T-helper 2 cell treated with Interferon-gamma antibody and Interleukin-4, amounts not matched to agents 5 μg/mL and 100 μg/mL, for 36 hours (primary cell): ENCODE results near the gene ST8SIA2.

ENCODE experiments used
- DNase-seq: peaks from one replicate; pipeline ENCODE4 v3.0.0; 2021; ENCODE audit warnings: low spot score
- H3K27ac Mint-ChIP-seq: one replicate; pipeline ENCODE4 v1.8.0; 2021; ENCODE audit warnings: mild to moderate bottlenecking, mixed read lengths
- H3K27me3 Mint-ChIP-seq: one replicate; pipeline ENCODE4 v1.8.0; 2021; ENCODE audit warnings: low read depth, mixed read lengths
- H3K36me3 Mint-ChIP-seq: one replicate; pipeline ENCODE4 v1.8.0; 2021; ENCODE audit warnings: low read depth, mixed read lengths
- H3K4me1 Mint-ChIP-seq: one replicate; pipeline ENCODE4 v1.8.0; 2021; ENCODE audit warnings: low read depth, mixed read lengths
- H3K4me3 Mint-ChIP-seq: one replicate; pipeline ENCODE4 v1.8.0; 2022; ENCODE audit warnings: mild to moderate bottlenecking, moderate library complexity, mixed read lengths
- H3K9me3 Mint-ChIP-seq: one replicate; pipeline ENCODE4 v1.8.0; 2021; ENCODE audit warnings: mixed read lengths

Gene ST8SIA2, protein sequence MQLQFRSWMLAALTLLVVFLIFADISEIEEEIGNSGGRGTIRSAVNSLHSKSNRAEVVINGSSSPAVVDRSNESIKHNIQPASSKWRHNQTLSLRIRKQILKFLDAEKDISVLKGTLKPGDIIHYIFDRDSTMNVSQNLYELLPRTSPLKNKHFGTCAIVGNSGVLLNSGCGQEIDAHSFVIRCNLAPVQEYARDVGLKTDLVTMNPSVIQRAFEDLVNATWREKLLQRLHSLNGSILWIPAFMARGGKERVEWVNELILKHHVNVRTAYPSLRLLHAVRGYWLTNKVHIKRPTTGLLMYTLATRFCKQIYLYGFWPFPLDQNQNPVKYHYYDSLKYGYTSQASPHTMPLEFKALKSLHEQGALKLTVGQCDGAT

GRCh38 chr15:92393071-92393979 is at the start of gene ST8SIA2:
Gene ST8SIA2 (plus strand): TSS chr15:92393881. CDS start chr15:92394065, 184 bp downstream.
- H3K4me3 Mint-ChIP-seq, result peak within 1 kb of the TSS; percentile 25
- H3K9me3 Mint-ChIP-seq, result no peaks in the 10 kb centered on the region
- peaks cover 66% of the 10 kb centered on the region for H3K27me3 Mint-ChIP-seq
- H3K27ac Mint-ChIP-seq, result no peak within 1 kb of the TSS
- DNase-seq, result no peak
- no peaks in the 10 kb centered on the region for H3K36me3 Mint-ChIP-seq
- H3K4me1 Mint-ChIP-seq, result peaks cover 2% of the 10 kb centered on the region

- Mint-ChIP-seq H3K36me3 (no peaks in the 10 kb centered on the region), H3K4me3 (no peak overlapping the region), H3K9me3 (no peaks in the 10 kb centered on the region), H3K27me3 (no peaks in the 10 kb centered on the region), H3K4me1 (no peaks in the 10 kb centered on the region), H3K27ac (no peak overlapping the region)
- no peak for DNase-seq
Observed at GRCh38 chr15:92343924-92344643, 49.6 kb upstream of the ST8SIA2 start.

DNA sequence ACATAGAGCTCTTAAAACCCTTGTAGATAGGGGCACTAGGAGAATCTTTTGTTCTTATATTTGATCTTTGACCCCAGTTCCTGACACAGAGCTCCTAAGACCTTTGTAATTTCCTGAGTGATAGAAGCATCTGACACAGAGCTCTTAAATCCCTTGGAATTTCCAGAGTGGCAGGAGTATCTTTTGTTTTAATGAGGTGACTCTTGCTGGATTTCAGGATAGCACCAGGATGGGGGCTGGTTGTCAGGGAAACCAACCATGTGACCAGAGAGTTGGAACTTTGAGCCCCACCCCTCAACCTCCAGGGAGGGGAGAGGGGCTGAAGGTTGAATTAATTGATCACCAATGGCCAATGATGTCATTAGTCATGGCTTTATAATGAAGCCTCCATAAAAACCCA is 47.6 kb upstream of the ST8SIA2 start:
- no peak for DNase-seq
- H3K36me3 Mint-ChIP-seq, result no peaks in the 10 kb centered on the region
- no peak overlapping the region for H3K4me3 Mint-ChIP-seq
- no peaks in the 10 kb centered on the region for H3K4me1 Mint-ChIP-seq
- H3K27ac Mint-ChIP-seq, result no peak overlapping the region
- H3K9me3 Mint-ChIP-seq, result no peaks in the 10 kb centered on the region
- no peaks in the 10 kb centered on the region for H3K27me3 Mint-ChIP-seq

GRCh38 chr15:92355307-92355706 is 38.4 kb upstream of the ST8SIA2 start:
- no peak for DNase-seq
- no peaks in the 10 kb centered on the region for H3K27me3 Mint-ChIP-seq
- no peaks in the 10 kb centered on the region for H3K9me3 Mint-ChIP-seq
- no peak overlapping the region for H3K27ac Mint-ChIP-seq
- no peaks in the 10 kb centered on the region for H3K4me1 Mint-ChIP-seq
- H3K36me3 Mint-ChIP-seq, result no peaks in the 10 kb centered on the region
- H3K4me3 Mint-ChIP-seq, result no peak overlapping the region

DNA sequence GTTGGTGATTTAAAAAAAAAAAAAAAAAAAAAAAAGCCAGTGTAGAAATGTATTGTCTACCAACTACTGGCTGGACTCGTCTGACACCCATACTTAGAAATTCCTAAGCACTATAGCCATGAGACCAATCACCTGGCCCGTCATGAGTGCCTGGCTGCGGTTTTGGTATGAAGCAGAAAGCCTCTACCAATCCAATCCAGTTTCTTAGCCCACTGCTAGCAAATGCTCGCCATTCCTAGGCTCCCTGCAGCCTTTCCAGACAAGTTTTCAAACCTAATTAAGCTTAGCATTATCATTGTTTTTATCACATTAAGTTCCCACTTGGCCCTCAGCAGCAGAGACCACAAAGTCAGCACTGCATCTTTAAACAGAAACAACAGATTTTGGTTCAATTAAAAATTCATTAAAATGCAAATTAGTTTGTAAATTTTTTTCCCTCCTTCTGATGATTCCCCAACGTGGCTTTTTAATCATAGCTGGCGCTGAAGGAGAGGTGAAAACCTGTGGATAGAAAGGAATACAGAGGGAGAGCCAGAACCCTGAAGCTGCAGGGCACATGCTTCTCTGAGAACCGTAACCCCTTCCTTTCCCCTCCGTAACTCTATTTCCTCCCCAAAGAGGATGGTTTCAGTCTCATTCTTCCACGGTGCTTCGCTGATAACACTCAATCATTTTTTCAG is 32.2 kb upstream of the ST8SIA2 start:
- DNase-seq, result no peak
- Mint-ChIP-seq H3K4me1 (no peaks in the 10 kb centered on the region), H3K9me3 (no peaks in the 10 kb centered on the region), H3K27me3 (peaks cover 2% of the 10 kb centered on the region), H3K4me3 (no peak overlapping the region), H3K27ac (no peak overlapping the region), H3K36me3 (no peaks in the 10 kb centered on the region)

GRCh38 chr15:92362001-92362350 is 31.7 kb upstream of the ST8SIA2 start:
- H3K27me3 Mint-ChIP-seq, result peaks cover 2% of the 10 kb centered on the region
- no peaks in the 10 kb centered on the region for H3K36me3 Mint-ChIP-seq
- no peaks in the 10 kb centered on the region for H3K4me1 Mint-ChIP-seq
- H3K4me3 Mint-ChIP-seq, result no peak overlapping the region
- DNase-seq, result no peak
- no peaks in the 10 kb centered on the region for H3K9me3 Mint-ChIP-seq
- H3K27ac Mint-ChIP-seq, result no peak overlapping the region

GRCh38 chr15:92365084-92365483 is 28.6 kb upstream of the ST8SIA2 start:
- Mint-ChIP-seq H3K27ac (no peak overlapping the region), H3K36me3 (no peaks in the 10 kb centered on the region), H3K4me1 (no peaks in the 10 kb centered on the region), H3K9me3 (no peaks in the 10 kb centered on the region), H3K4me3 (no peak overlapping the region), H3K27me3 (peaks cover 2% of the 10 kb centered on the region)
- no peak for DNase-seq

GRCh38 chr15:92365906-92366305 is 27.8 kb upstream of the ST8SIA2 start:
- no peak overlapping the region for H3K27ac Mint-ChIP-seq
- H3K27me3 Mint-ChIP-seq, result peaks cover 2% of the 10 kb centered on the region
- no peaks in the 10 kb centered on the region for H3K36me3 Mint-ChIP-seq
- H3K9me3 Mint-ChIP-seq, result no peaks in the 10 kb centered on the region
- H3K4me3 Mint-ChIP-seq, result no peak overlapping the region
- H3K4me1 Mint-ChIP-seq, result no peaks in the 10 kb centered on the region
- no peak for DNase-seq

DNA sequence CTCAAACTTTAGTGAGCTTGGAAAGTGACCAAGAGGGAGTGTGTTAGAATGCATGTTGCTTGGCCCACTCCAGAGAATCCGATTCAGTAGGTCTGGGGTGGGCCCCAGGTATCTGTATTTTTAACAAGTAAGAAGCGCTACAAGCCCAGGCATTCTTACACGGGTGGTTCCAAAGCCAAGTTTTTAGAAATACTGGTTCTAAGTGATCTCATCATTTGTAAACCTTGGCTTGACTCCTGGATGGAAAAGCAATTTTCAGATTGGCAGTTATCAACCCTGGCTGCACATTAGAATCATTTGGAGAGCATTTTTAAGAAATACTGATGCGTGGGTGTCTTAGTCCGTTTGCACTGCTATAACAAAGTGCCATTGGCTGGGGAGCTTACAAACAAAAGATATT is 27.3 kb upstream of the ST8SIA2 start:
- H3K36me3 Mint-ChIP-seq, result no peaks in the 10 kb centered on the region
- DNase-seq, result no peak
- H3K27me3 Mint-ChIP-seq, result peaks cover 2% of the 10 kb centered on the region
- H3K4me3 Mint-ChIP-seq, result no peak overlapping the region
- no peaks in the 10 kb centered on the region for H3K9me3 Mint-ChIP-seq
- no peak overlapping the region for H3K27ac Mint-ChIP-seq
- no peaks in the 10 kb centered on the region for H3K4me1 Mint-ChIP-seq

GRCh38 chr15:92375057-92375456 is 18.6 kb upstream of the ST8SIA2 start:
- no peaks in the 10 kb centered on the region for H3K9me3 Mint-ChIP-seq
- H3K4me3 Mint-ChIP-seq, result no peak overlapping the region
- H3K27me3 Mint-ChIP-seq, result peaks cover 4% of the 10 kb centered on the region
- H3K36me3 Mint-ChIP-seq, result no peaks in the 10 kb centered on the region
- no peak for DNase-seq
- H3K27ac Mint-ChIP-seq, result no peak overlapping the region
- H3K4me1 Mint-ChIP-seq, result no peaks in the 10 kb centered on the region

DNA sequence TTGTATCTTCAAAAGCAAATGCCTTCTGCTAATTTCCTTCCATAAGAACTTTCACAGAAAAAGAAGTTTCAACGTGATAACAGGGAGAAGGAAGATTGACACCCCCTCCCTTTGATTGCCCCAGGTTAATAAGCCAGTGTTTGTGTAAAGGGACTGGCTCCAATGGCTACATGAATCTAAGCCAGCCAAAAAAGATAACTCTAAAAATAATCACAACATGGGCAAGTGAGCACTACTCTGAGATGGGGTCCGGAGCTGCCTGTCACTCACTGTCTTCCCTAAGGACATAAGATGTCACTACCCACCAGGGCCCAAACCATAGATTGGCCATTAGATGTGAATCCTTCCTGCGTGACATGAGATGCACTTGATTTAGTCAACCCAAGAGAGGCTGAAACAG is 17.6 kb upstream of the ST8SIA2 start:
- no peaks in the 10 kb centered on the region for H3K36me3 Mint-ChIP-seq
- no peaks in the 10 kb centered on the region for H3K4me1 Mint-ChIP-seq
- H3K27me3 Mint-ChIP-seq, result peaks cover 10% of the 10 kb centered on the region
- no peak for DNase-seq
- no peak overlapping the region for H3K27ac Mint-ChIP-seq
- H3K9me3 Mint-ChIP-seq, result no peaks in the 10 kb centered on the region
- H3K4me3 Mint-ChIP-seq, result no peak overlapping the region

GRCh38 chr15:92377083-92377789 is 16.4 kb upstream of the ST8SIA2 start:
- no peak overlapping the region for H3K27ac Mint-ChIP-seq
- peaks cover 17% of the 10 kb centered on the region for H3K27me3 Mint-ChIP-seq
- no peaks in the 10 kb centered on the region for H3K4me1 Mint-ChIP-seq
- H3K36me3 Mint-ChIP-seq, result no peaks in the 10 kb centered on the region
- H3K9me3 Mint-ChIP-seq, result no peaks in the 10 kb centered on the region
- no peak overlapping the region for H3K4me3 Mint-ChIP-seq
- no peak for DNase-seq
